GM18873 (cell line): Measurements from ENCODE around the gene BTF3L4.
"Not testable (repeated sequence)": the region's sequence is repeated elsewhere in the genome, so short reads cannot be mapped to it uniquely, and the experiment has no call there.

Experiments
- ATAC-seq: cut with Tn5 transposase; IDR thresholded peaks from one replicate; pipeline ENCODE4 v1.9.1; 2021; ENCODE audit warnings: mild to moderate bottlenecking, moderate library complexity, moderate number of reproducible peaks; ENCODE audit not compliant: unreplicated experiment, low FRiP score

Gene BTF3L4

DNA sequence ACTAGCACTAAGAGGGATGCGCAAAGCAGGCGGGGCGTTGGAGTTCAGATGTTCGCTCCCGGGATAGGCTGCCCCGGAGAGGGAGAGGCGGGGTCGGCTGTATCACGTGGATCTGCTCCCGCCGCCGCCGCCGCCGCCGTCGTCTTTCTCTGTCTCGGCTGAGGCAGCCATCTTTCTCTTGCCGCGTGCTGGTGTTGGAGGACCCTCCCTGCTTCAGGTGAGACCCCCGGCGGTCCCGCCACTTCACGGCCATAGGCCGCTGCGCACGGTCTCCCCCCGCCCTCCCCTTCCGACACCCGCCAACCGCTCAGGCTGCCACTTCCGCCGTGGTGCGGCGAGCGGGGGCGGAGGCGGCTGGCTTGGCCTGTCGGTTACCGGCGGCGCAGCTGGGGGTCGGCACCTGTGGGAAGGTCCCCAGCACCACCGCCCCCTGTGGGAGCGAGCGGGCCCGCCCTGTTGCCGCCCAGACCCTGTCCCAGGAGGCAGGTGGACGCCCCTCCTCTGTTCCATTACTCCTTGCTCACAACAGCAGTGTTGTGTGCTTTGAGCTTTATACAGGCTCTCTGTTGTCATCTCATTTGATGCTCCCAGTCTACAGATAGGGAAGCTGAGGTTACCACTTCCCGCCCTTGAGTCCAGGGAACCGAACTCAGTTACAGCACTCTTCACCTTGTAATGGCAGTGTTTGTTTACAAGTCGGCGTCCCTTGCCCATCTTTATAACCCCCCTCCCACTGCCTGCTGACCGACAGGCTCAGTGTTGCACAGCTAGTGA is at the start of gene BTF3L4:
Gene BTF3L4, plus strand, starts transcription at position 133 of the 774 bp plus-strand sequence. CDS start 3,553 bp downstream, outside the sequence.
- ATAC-seq, result peak; percentile 79

DNA sequence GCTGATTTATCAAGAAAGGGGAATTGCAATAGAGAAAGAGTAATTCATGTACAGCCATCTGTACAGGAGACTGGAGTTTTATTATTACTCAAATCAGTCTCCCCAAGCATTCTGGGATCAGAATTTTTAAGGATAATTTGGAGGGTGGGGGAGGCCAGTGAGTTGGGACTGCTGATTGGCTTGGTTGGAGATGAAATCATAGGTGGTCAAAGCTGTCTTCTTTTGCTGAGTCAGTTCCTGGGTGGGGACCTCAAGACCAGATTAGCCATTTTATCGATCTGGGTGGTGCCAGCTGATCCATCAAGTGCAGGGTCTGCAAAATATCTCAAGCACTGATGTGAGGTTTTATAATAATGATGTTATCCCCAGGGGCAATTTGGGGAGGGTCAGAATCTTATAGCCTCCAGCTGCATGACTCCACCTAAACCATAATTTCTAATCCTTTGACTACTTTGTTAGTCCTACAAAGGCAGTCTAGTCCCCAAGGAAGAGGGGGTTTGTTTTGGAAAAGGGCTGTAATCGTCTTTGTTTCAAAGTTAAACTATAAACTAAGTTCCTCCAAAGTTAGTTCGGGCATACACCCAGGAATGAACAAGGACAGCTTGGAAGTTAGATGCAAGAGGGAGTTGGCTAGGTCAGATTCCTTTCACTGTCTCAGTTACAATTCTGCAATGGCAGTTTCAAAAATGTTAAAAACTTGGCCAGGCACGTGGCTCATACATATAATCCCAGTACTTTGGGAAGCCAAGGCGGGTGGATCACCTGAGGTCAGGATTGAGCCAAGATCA is 48.7 kb upstream of the BTF3L4 start:
- no peak for ATAC-seq

DNA sequence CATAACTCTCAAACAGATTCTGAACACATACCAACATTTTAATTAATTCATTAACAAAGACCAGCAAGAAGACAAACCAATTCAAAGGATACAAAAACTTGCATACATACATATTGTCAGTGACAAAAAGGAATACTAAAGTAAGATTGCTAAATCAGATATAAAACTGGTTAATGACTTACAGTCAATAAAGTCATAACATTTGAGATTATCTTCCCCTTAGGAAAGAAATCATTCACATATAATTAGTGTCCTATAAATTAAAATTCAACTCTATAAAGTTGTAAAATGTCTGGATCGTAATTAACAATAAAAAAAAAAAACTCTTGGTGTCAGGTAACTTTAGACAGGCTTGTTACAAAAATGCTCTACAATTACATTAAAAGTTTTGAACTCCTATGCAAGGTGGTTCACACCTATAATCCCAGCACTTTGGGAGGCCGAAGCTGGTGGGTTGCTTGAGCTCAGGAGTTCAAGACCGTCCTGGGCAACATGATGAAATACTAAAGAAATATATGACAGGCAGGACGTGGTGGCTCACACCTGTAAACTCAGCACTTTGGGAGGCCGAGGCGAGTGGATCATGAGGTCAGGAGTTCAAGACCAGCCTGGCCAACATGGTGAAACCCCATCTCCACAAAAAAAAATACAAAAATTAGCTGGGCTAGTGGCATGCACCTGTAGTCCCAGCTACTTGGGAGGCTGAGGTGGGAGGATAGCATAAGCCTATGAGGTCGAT is 47.9 kb upstream of the BTF3L4 start:
- no peak for ATAC-seq

DNA sequence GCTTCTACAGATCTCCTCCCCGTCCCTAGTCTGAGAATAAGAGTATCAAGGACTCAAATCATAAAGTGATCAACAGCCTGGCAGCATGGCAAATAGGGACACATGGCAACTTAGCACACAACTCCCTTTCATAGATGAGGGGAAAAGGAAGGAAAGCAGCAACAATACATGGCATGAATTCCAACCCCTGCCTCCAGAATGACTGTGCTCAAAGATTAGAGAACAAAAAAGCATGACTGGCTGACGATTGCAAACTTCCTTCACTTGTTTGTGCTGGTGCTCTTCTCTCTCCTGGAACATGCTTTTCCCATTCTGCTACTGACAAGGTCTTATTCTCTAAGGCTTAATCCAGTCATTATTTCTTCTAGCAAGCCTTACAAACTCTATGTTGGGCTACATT is 34.0 kb upstream of the BTF3L4 start:
- ATAC-seq, result no peak

DNA sequence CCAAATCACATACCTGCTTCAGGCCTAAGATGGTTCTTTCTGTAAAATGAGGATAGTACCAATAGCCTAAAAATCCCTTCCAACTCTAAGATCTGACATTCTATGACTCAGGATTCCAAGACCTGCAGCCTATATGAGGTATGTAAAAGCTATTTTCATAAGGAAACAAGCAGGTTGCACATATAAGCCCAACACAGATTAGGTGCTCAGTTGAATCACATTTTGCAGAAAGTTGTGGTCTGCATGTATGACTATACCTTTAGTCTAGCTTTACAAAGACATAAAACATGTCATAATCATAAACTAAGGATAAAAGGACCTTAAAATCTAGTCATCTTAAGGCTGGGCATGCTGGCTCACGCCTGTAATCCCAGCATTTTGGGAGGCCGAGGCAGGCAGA is 29.8 kb upstream of the BTF3L4 start:
- no peak for ATAC-seq

DNA sequence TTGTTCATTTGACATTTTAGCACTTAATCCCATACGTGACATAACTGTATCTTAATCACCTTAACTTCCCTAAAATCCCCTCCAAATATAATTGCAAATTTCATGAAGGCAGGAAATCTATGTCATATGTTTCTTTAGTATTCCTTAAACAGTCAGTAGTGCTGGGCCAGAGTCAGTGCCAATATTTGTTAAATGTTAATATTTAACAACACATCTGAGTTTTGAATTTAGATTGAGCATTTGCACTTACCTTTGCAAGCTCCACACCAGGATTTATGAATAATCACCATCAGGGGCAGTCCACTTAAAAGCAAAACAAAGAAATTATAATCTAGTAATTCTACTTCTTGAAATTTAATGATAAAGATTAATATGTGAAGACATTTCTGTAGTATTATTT is 27.8 kb upstream of the BTF3L4 start:
- ATAC-seq, result no peak

DNA sequence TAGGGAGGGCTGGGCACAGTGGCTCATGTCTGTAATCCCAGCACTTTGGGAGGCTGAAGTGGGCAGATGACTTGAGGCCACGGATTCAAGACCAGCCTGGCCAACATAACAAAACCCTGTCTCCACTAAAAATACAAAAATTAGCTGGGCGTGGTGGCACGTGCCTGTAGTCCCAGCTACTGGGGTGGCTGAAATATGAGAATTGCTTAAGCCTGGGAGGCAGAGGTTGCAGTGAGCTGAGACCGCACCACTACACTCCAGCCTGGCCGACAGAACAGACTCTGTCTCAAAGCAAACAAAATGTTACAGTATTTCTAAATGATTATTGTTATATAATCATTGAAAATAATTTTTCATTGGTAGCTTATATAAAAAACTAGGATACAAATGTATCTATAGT is 27.3 kb upstream of the BTF3L4 start:
- ATAC-seq, result not testable (repeated sequence)

DNA sequence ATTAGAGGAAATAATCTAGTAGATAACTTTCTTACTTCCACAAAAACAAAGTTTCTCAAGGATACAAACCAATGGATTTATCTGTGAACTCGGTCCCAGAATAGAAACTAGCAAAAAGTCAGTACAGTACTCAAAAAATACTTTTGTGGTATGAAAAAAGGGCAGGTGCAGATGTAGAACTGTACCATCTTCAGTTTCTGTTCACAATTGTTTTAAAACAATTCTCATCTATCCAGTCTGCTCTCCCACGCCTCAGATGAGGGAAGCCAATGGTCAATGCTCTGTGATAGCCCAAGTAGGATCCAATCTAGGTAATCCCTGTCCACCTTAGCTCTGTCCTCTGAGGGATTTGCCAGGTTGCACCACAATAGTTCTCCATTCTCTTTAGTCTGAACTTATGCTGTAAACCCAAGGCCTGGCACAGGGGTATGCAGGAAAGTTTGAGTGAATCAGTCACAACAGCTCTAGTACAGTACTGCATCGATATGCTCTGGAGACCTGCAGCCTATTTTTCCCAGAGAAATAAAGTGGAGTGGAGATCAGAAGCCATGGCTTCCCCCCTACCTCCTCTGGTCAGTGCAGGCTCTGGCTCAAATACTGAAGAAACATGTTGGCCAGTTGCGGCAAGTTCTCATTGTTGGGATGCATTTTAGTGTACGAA is 23.8 kb upstream of the BTF3L4 start:
- no peak for ATAC-seq

DNA sequence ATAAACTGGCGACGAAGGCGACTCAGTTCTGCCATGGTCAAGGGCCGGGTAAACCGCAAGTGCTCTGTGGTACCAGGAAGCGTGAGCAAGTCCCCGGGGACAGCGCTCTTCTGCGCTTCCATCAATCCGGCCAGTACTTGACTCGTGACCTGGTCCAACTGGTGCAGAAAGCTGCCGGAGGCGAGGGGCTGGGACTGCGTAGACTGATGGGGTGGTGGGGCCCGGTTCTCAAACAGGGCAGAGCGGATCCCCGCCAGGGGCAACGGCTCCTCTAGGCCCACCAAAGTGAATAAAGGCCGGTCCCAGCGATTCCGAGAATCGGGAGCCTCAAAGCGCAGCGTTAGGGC is 23.3 kb upstream of the BTF3L4 start:
- no peak for ATAC-seq

DNA sequence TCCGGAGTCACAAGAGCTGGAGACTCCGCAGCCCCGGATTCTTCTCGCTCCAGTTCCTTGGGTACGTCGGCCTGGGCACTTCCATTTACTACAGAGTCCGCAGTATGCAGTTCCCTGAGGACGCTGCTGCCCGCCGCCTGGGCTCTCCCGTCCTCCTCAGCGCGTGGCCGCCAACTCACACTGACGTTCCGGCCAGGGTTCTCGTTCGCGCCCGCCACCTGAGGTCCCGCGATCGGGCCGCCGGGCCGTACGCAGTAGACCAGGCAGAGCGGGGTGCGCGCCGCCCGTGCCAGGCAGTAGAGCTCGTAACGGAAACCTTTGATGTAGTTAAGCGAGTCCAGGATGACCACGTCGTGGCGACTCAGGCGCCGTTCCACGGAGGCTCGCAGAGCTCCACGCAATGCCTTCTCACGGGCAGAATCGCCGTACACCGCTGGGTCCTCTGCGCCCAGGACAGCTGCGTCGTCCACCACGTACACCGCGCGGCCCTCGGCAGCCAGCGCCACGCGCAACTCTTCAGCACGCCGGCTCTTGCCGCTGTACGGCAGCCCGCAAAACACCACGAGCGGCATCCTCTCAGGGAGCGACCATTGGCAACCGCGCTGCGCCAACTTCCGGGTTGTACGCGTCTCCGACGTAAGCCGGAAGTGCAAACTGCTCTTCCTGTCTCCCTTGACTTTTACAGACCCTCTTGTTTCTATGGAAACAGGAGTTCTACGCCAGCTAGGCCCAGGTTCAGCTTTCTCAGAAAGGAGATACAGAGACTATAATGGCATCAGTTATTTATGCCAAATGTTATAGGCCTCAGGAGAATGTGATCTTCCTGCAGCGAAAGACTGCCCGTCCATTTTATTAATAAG is 22.7 kb upstream of the BTF3L4 start, which contains the start of gene KTI12:
Gene KTI12, minus strand, starts transcription at position 621 of the 860 bp plus-strand sequence. Its CDS starts 49 bp downstream, at position 572.
- ATAC-seq, result peak; percentile 79

DNA sequence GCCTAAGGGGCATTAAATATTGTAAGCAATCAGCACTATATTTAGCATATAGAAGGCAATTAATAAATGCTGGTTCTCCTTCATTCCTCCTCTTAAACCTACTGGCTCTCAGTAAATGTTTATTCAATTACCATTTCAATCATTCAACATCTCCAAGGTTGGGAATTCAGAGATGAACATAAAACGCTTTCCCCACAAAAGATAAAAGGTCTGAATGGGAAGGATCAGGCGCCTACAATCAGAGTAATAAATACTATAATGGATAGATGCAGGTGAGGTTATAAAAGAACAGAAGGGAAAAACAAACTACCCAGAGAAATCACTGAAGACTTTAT is 22.1 kb upstream of the BTF3L4 start:
- ATAC-seq, result no peak

DNA sequence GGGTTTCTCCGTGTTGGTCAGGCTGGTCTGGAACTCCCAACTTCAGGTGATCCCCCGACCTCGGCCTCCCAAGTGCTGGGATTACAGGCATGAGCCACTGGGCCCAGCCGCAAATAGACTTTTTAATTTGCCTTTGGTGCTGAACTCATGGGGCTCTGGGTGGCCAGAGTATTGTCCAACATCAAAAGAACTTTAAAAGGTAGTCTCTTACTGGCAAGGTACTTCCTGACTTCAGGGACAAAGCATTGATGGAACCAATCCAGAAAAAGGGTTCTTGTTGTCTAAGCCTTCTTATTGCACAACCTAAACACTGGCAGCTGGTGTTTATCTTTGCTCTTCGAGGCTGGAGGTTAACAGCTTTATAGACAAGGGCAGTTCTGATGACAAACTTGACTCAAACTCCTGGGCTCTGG is 18.7 kb upstream of the BTF3L4 start:
- ATAC-seq, result no peak

DNA sequence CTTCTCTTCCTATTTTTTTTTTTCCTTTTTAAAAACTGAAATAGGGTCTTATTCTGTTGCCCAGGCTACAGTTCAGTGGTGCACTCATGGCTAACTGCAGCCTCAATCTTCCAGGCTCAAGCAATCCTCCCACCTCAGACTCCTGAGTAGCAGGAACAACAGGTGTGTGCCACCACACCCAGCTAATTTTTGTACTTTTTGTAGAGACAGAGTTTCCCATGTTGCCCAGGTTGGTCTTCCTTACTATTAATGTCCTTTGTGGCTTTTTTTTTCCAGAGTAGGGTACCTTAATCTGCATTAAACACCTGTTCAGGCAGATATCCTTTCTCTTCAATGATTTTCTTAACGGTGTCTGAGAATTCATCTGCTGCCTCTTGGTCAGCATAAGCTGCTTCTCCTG is 18.2 kb upstream of the BTF3L4 start:
- no peak for ATAC-seq

DNA sequence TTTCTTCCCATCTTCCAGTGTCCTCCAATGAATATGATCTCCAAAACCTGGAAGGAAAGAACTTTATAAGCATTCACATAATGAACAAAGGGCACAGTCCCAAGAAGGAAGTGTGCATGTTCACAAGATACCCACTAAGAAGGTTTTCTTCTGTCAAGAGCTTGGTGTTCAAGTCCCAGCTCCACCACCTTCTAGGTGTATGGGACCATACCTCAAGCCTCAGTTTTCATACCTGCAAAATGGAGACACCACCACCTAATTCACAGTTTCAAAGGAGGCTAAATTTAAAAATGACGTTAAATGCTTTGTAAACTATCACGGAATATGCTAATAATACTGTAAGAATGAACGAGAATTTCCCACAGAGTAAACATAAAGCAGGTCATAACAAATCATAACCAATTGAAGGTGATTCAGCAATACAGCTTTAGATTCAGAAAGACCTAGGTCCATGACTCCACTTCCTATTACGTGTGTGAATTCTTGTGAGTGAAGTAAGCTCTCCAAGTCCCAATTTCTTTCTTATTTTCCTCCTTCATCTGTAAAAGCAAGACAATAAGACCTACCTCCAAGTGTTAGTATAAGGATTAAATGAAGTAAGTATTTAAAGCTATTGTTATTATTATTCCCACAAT is 14.4 kb upstream of the BTF3L4 start:
- no peak for ATAC-seq

DNA sequence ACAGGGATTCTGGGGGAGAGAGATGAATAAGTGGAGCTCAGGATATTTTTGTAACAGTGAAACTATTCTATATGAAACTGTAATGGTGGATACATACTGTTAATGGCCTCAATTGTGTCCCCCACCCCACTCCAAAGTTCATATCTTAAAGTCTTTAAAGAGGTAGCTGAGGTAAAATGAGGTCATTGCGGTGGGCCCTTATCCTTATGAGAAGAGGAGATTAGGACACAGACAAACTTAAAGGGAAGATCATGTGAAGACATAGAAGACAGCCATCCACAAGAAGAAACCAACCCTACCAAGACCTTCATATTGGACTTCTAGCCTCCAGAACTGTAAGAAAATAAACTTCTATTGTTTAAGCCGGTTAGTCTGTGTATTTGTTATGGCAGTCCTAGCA is 10.9 kb upstream of the BTF3L4 start:
- no peak for ATAC-seq

DNA sequence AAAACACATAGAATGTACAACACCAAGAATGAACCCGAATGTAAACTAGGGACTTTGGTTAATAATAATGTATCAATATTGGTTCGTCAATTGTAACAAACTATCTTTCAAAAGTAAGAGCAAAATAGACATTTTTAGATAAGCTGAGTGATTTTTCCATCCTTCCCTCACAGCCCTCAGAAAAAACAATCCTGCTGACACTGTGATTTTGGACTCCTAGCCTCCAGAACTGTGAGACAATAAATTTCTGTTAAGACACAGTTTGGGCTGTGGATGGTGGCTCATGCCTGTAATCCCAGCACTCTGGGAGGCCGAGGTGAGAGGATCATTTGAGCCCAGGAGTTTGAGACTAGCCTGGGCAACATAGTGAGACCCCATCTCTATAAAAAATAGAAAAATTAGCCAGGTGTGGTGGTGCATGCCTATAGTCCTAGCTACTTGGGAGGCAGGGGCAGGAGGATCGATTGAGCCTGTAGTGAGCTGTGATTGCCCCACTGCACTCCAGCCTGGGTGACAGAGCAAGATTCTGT is 10.4 kb upstream of the BTF3L4 start:
- ATAC-seq, result not testable (repeated sequence)

DNA sequence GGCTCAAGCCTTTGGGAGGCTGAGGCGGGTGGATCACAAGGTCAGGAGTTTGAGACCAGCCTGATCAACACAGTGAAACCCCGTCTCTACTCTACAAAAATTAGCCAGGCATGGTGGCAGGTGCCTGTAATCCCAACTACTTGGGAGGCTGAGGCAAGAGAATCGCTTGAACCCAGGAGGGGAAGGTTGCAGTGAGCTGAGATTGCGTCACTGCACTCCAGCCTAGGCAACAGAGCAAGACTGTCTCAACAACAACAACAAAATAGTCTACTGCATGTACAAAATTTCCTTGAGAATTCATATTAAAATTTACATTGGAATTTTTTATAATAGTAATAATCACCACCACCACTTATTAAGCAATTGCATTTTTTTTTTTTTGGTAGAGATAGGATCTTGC is 6.8 kb upstream of the BTF3L4 start:
- not testable (repeated sequence) for ATAC-seq

DNA sequence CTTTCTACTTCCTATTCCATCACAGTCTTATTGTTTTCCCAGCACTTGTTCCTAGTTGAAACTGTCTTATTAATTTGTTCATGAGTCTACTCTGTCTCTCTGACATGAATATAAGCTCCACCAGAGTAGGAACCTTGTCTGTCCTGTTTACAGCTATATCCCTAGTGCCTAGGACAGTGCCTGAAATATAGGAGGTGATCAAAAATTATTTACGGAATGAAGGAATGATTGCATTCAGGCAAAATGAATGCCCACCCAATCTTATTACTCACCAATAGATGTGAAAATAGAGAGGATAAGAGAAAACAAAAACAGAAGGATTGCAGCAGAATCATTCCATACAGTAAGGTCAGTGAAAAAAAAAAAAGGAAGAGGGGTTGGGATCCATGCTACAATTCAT is 2.2 kb upstream of the BTF3L4 start:
- ATAC-seq, result no peak

DNA sequence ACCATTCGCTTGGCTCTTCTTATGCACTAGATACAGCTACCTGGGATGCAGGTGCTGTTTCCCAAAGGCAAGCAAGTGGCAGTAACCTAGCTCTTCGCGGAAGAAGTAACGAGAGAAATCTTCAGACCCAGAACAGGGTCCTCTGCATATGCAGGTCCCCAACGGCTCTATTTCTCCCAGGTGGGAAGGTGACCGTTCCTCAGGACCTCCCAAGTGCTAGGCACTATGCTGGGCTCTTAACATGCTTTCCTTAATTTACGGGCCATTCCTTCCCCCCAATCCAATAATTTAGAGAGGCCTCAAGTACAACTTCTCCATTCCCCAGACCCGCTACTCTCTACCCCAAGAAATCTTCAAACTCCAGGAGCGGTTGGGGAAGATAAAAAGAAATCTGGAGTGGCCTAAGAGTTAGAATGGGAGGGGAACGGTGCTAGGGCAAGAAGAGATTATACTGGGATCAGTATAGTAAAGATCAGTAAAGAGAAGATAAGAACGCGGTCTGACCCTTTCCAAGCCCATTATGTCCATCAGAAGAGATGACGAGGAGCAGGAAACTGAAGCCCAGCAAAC is 1.5 kb upstream of the BTF3L4 start:
- ATAC-seq, result no peak
